Brain microvascular endothelial cell (primary cell): ENCODE results near the gene LIN28A.

Source experiments
- DNase-seq: peaks from one replicate; pipeline ENCODE4 v3.0.0-alpha.2; 2020
- H3K27ac ChIP-seq: fragments of 250-450 bp; sonication (Bioruptor Pico); 2 replicates; pipeline ENCODE4 v1.5.1; 2020; ENCODE audit warnings: mild to moderate bottlenecking, moderate library complexity
- H3K27me3 ChIP-seq: fragments of 250-450 bp; sonication (Bioruptor Pico); replicated peaks from 2 replicates; pipeline ENCODE4 v1.5.1; 2020; ENCODE audit warnings: mild to moderate bottlenecking
- H3K36me3 ChIP-seq: fragments of 250-450 bp; sonication (Bioruptor Pico); replicated peaks from 2 replicates; pipeline ENCODE4 v1.5.1; 2020; ENCODE audit warnings: mild to moderate bottlenecking
- H3K4me3 ChIP-seq: 2 replicates; pipeline ENCODE4 v1.5.1; 2011; ENCODE audit warnings: low read depth, mild to moderate bottlenecking, control low read depth, low read length, moderate library complexity
- in situ Hi-C: cut with HindIII; loops from 2 replicates; pipeline ENCODE4 v1.10.0; 2017; ENCODE audit warnings: low sequenced_read_pairs, low pct_ligation_motif_present
- TF ChIP-seq, protein P1 (sequence below): IDR thresholded peaks from 2 replicates; pipeline ENCODE4 v1.5.1; 2011; ENCODE audit warnings: low read depth, mild to moderate bottlenecking, moderate library complexity, low read length, control low read depth, inconsistent platforms; ENCODE audit errors: missing control alignments

The LIN28A gene

DNA sequence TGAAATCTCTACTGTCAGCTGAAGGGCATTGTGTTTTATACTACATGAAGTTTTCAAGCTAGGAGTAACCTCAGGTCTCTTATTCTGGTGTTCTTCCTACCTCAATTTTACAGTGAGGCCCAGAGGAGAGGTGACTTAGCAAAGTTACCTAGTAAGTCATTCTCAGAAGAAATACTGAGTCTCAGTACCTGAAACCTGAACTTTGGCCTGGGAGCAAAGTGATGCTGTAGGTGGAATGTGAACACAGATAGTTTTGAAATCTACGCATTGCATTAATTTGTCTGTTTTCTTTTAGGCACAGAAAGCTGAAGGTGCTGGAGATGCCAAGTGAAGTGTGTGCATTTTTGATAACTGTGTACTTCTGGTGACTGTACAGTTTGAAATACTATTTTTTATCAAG is 64.2 kb downstream of the LIN28A start:
- Histone ChIP-seq H3K27ac (no peak overlapping the region), H3K4me3 (no peak overlapping the region), H3K27me3 (no peaks in the 10 kb centered on the region), H3K36me3 (peaks cover 32% of the 10 kb centered on the region)
- no peak for DNase-seq
- in situ Hi-C loops = no loop called here
- TF ChIP-seq, protein P1, sequence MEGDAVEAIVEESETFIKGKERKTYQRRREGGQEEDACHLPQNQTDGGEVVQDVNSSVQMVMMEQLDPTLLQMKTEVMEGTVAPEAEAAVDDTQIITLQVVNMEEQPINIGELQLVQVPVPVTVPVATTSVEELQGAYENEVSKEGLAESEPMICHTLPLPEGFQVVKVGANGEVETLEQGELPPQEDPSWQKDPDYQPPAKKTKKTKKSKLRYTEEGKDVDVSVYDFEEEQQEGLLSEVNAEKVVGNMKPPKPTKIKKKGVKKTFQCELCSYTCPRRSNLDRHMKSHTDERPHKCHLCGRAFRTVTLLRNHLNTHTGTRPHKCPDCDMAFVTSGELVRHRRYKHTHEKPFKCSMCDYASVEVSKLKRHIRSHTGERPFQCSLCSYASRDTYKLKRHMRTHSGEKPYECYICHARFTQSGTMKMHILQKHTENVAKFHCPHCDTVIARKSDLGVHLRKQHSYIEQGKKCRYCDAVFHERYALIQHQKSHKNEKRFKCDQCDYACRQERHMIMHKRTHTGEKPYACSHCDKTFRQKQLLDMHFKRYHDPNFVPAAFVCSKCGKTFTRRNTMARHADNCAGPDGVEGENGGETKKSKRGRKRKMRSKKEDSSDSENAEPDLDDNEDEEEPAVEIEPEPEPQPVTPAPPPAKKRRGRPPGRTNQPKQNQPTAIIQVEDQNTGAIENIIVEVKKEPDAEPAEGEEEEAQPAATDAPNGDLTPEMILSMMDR = no peak

DNA sequence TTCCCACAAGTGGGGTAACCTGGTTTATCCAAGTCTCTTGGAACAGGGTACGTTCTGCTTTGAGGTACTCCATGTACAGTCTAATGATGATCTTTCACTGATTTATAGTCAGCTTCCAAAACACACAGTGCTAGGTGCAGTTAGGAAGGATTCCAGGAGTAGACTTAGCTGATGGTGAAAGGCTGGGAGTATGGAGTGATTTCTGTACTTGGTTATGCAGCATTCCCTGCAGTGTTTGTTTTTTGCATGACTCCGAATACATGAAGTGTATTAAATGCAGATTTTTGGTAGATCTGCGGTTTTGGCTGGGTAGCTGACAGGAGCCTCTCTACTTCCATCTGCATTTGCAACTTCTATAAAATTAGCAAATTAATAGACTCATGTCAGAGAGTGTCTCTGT is 65.4 kb downstream of the LIN28A start:
- Histone ChIP-seq H3K27me3 (no peaks in the 10 kb centered on the region), H3K4me3 (no peak overlapping the region), H3K36me3 (peaks cover 30% of the 10 kb centered on the region), H3K27ac (no peak overlapping the region)
- in situ Hi-C loops = no loop called here
- no peak for DNase-seq
- TF ChIP-seq, protein P1 = no peak

DNA sequence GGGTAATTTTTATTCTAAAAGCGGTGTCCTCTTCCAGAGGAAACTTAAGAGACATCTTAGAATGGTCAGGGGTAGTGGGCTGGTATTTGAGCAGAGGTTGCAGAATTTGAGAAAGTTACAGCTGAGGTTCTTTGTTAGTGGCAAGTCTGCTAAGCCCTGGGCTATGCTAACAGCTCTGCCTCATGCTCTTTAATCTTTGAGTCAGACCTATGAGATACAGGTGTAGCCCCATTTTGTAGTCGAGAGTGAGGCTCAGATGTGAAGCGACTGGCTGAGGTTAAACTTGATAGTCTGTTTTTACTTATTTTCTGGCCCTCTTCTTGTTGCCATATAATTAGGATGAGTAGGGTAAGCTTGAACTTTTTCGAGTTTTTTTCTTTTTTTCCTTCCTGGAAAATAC is 66.3 kb downstream of the LIN28A start:
- no peak overlapping the region for H3K4me3 ChIP-seq
- H3K27ac ChIP-seq = no peak overlapping the region
- no peak for DNase-seq
- peaks cover 30% of the 10 kb centered on the region for H3K36me3 ChIP-seq
- in situ Hi-C loops = no loop called here
- H3K27me3 ChIP-seq = no peaks in the 10 kb centered on the region
- TF ChIP-seq, protein P1 = no peak

DNA sequence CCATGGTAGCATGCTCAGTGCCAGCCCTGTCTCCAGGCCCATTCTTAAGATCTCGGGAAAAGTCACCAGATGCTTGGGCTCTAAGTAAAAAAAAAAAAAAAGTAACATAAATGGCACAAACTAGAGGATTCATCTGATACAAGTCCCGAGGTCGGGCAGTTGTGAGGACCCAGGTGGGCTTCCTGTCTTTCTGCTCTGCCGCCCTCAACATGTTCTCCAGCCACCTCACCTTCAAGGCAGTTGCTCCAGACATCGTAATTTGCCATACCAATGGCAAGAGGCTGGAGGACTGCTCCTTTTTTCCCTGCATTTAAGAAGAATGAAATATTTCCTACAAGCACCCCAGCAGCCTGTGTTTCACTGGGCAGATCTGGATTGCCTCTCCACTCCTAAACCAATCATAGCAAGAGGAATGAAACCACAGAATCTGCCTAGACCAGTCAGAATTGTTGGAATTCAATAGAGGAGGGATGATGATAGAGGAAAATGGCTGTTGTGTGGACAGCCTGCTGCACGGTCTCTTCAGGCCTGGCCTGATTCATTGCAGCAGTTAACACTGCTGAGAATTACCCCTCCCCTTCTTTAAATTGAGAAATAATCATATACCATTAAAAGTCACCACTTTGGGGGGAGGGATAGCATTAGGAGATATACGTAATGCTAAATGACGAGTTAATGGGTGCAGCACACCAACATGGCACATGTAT is 67.0 kb downstream of the LIN28A start:
- H3K4me3 ChIP-seq = no peak overlapping the region
- in situ Hi-C loops = no loop called here
- DNase-seq = no peak
- peaks cover 30% of the 10 kb centered on the region for H3K36me3 ChIP-seq
- TF ChIP-seq, protein P1 = no peak
- H3K27me3 ChIP-seq = no peaks in the 10 kb centered on the region
- no peak overlapping the region for H3K27ac ChIP-seq

DNA sequence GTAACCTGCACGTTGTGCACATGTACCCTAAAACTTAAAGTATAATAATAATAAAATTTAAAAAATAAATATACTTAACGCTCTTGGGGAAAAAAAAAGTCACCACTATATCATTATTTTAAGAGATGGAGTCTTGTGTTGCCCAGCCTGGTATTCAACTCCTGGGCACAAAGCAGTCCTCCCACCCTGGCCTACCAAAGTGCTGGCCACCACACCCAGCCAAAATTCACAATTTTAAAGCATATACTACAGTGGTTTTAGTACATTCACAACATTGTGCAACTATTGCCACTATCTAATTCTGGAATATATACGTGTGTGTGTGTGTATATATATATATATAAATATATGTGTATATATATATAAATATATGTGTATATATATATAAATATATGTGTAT is 67.5 kb downstream of the LIN28A start:
- H3K4me3 ChIP-seq = no peak overlapping the region
- no peaks in the 10 kb centered on the region for H3K27me3 ChIP-seq
- H3K27ac ChIP-seq = no peak overlapping the region
- peaks cover 30% of the 10 kb centered on the region for H3K36me3 ChIP-seq
- no peak for DNase-seq
- in situ Hi-C loops = no loop called here
- TF ChIP-seq, protein P1 = no peak

DNA sequence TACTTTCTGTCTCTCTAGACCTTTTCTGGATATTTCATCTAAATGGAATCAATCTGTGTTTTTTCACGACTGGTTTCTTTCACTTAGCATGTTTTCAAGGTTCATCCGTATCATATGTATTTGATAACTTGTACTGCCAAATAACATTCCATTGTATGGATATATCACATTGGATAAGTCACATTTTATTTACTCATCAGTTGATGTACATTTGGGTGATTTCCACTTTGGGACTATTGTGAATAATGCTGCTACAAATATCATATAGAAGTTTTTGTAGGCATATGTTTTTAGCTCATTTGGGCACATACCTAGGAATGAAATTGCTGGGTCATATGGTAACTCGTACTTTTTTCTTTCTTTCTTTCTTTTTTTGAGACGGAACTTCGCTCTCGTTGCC is 68.4 kb downstream of the LIN28A start:
- TF ChIP-seq, protein P1 = no peak
- DNase-seq = no peak
- in situ Hi-C loops = no loop called here
- H3K4me3 ChIP-seq = no peak overlapping the region
- H3K27me3 ChIP-seq = no peaks in the 10 kb centered on the region
- peaks cover 25% of the 10 kb centered on the region for H3K36me3 ChIP-seq
- no peak overlapping the region for H3K27ac ChIP-seq
